SK-N-SH (cell line): Measurements from ENCODE around the gene NCOR2. TPM values are rescaled to one million over a fixed set of nuclear protein-coding genes. Genes with fewer than 3 reads are reported as not detected.

Source experiments
- CTCF ChIA-PET: fragments of 300-600, 350-600 bp; formaldehyde crosslinking; extraction: SDS; loops from one replicate; lab custom pipeline; 2021; lab: Yijun Ruan, JAX
- POLR2A ChIA-PET: fragments of 350-600 bp; sonication (Branson Sonifier 250); formaldehyde crosslinking; extraction: SDS; loops from one replicate; lab custom pipeline; 2020; ENCODE audit warnings: antibody characterized with exemption, inconsistent platforms; lab: Yijun Ruan, JAX
- DNase-seq: peaks from one replicate; pipeline ENCODE4 v3.0.0; 2012
- H2AFZ ChIP-seq: fragments of 200-600 bp; sonication (generic); 2 replicates; pipeline ENCODE4 v1.8.1; 2016; ENCODE audit warnings: antibody characterized with exemption, mild to moderate bottlenecking, low read depth
- H3F3A ChIP-seq: fragments of 200-600 bp; sonication (generic); replicated peaks from 2 replicates; pipeline ENCODE3; 2016; ENCODE audit warnings: antibody characterized with exemption, mild to moderate bottlenecking; ENCODE audit not compliant: insufficient read depth
- H3K27ac ChIP-seq, 2 experiments: fragments of 200-500 bp in 1 of 2; fragments of 200-600 bp in 1 of 2; sonication (Bioruptor generic) in 1 of 2; sonication (generic), shearing (Covaris generic) in 1 of 2; 2 replicates each; pipeline versions ENCODE4 v1.5.1 to v1.6.1; 2014 to 2016; ENCODE audit warnings: low read depth in 2 of 2, inconsistent platforms in 1 of 2, low read length in 1 of 2, mild to moderate bottlenecking in 1 of 2, mixed read lengths in 1 of 2
- H3K27me3 ChIP-seq: fragments of 200-600 bp; sonication (generic), shearing (Covaris generic); 2 replicates; pipeline ENCODE4 v1.6.1; 2016; ENCODE audit warnings: mixed run types; ENCODE audit not compliant: insufficient read depth
- H3K36me3 ChIP-seq, 2 experiments: fragments of 200-500 bp in 1 of 2; fragments of 200-600 bp in 1 of 2; sonication (Bioruptor generic) in 1 of 2; sonication (generic) in 1 of 2; replicated peaks in 1 of 2; 2 replicates each; pipeline versions ENCODE3 to v1.5.1; 2014 to 2016; ENCODE audit warnings: low read length in 1 of 2, mild to moderate bottlenecking in 1 of 2; ENCODE audit not compliant: insufficient read depth in 2 of 2, control insufficient read depth in 1 of 2
- H3K4me1 ChIP-seq, 2 experiments: fragments of 200-500 bp in 1 of 2; fragments of 200-600 bp in 1 of 2; sonication (Bioruptor generic) in 1 of 2; sonication (generic), shearing (Covaris generic) in 1 of 2; 2 replicates each; pipeline versions ENCODE4 v1.5.1 to v1.6.1; 2014 to 2016; ENCODE audit warnings: low read depth in 1 of 2, low read length in 1 of 2, mixed run types in 1 of 2; ENCODE audit not compliant: insufficient read depth in 2 of 2, control insufficient read depth in 1 of 2
- H3K4me2 ChIP-seq: fragments of 200-600 bp; sonication (generic), shearing (Covaris generic); 2 replicates; pipeline ENCODE4 v1.6.1; 2017; ENCODE audit warnings: mixed run types
- H3K4me3 ChIP-seq, 2 experiments: fragments of 200-500 bp in 1 of 2; fragments of 200-600 bp in 1 of 2; sonication (Bioruptor generic) in 1 of 2; sonication (generic), shearing (Covaris generic) in 1 of 2; 2 replicates each; pipeline versions ENCODE4 v1.5.1 to v1.8.1; 2014 to 2016; ENCODE audit warnings: low read depth in 2 of 2, inconsistent platforms in 1 of 2, low read length in 1 of 2, mild to moderate bottlenecking in 1 of 2, mixed read lengths in 1 of 2, moderate library complexity in 1 of 2
- H3K79me2 ChIP-seq: fragments of 200-600 bp; sonication (generic); 2 replicates; pipeline ENCODE4 v1.8.1; 2017; ENCODE audit warnings: mild to moderate bottlenecking; ENCODE audit not compliant: insufficient read depth
- H3K9ac ChIP-seq: fragments of 200-600 bp; sonication (generic); 2 replicates; pipeline ENCODE4 v1.6.1; 2017; ENCODE audit warnings: mixed run types
- H3K9me2 ChIP-seq: fragments of 200-600 bp; sonication (generic); 2 replicates; pipeline ENCODE4 v1.6.1; 2017; ENCODE audit warnings: mixed run types
- H3K9me3 ChIP-seq: fragments of 200-600 bp; sonication (generic); 2 replicates; pipeline ENCODE4 v1.6.1; 2017; ENCODE audit warnings: mixed run types, mild to moderate bottlenecking, moderate library complexity
- H4K20me1 ChIP-seq: fragments of 200-600 bp; sonication (generic); 2 replicates; pipeline ENCODE4 v1.6.1; 2017; ENCODE audit warnings: mild to moderate bottlenecking, mixed run types; ENCODE audit not compliant: insufficient read depth
- EP300 ChIP-seq, 2 experiments: IDR thresholded peaks; 2 replicates each; pipeline versions ENCODE4 v1.4.0 to v1.6.1; 2012; ENCODE audit warnings: borderline replicate concordance in 1 of 2, low read depth in 1 of 2, low read length in 1 of 2
- FOXJ3 ChIP-seq: sonication (generic); formaldehyde crosslinking; IDR thresholded peaks from 2 replicates; pipeline ENCODE4 v1.5.1; 2020; ENCODE audit warnings: mild to moderate bottlenecking, missing genetic modification reagents
- GABPA ChIP-seq: IDR thresholded peaks from 2 replicates; pipeline ENCODE4 v1.4.0; 2012; ENCODE audit warnings: low read depth, mild to moderate bottlenecking
- JUND ChIP-seq: IDR thresholded peaks from 2 replicates; pipeline ENCODE4 v1.4.0; 2012
- MEF2A ChIP-seq: IDR thresholded peaks from 2 replicates; pipeline ENCODE4 v1.4.0; 2012; ENCODE audit warnings: low read depth, borderline replicate concordance
- POLR2AphosphoS5 ChIP-seq: IDR thresholded peaks from 2 replicates; pipeline ENCODE4 v1.6.1; 2012; ENCODE audit warnings: low read depth, low read length
- RAD21 ChIP-seq: IDR thresholded peaks from 2 replicates; pipeline ENCODE4 v1.6.1; 2012; ENCODE audit warnings: mild to moderate bottlenecking, low read length
- RFX5 ChIP-seq: IDR thresholded peaks from 2 replicates; pipeline ENCODE4 v1.6.1; 2012; ENCODE audit warnings: mild to moderate bottlenecking, improper control_type of control experiment, low read length
- RXRA ChIP-seq: IDR thresholded peaks from 2 replicates; pipeline ENCODE4 v1.4.0; 2012; ENCODE audit warnings: low read depth, mild to moderate bottlenecking, borderline replicate concordance
- SIN3A ChIP-seq: IDR thresholded peaks from 2 replicates; pipeline ENCODE4 v1.6.1; 2012; ENCODE audit warnings: low read depth, mild to moderate bottlenecking, low read length, moderate library complexity, borderline replicate concordance
- TAF1 ChIP-seq: IDR thresholded peaks from 2 replicates; pipeline ENCODE4 v1.6.1; 2012; ENCODE audit warnings: low read depth, mild to moderate bottlenecking, low read length, moderate library complexity, borderline replicate concordance
- TEAD4 ChIP-seq: IDR thresholded peaks from 2 replicates; pipeline ENCODE4 v1.4.0; 2012; ENCODE audit warnings: mild to moderate bottlenecking, borderline replicate concordance; ENCODE audit not compliant: insufficient read depth
- USF2 ChIP-seq: fragments of 150-350 bp; IDR thresholded peaks from 2 replicates; pipeline ENCODE4 v1.6.1; 2017; ENCODE audit warnings: antibody characterized with exemption, low read length, low read depth, borderline replicate concordance
- YY1 ChIP-seq: IDR thresholded peaks from 2 replicates; pipeline ENCODE4 v1.4.0; 2012; ENCODE audit warnings: low read depth, mild to moderate bottlenecking
- WGBS: methylation state at CpG from one replicate; pipeline ENCODE4 v1.1.6; 2017; ENCODE audit warnings: low lambda C conversion rate; 5-methylcytosine and 5-hydroxymethylcytosine counted together
- polyA plus RNA-seq, 3 experiments: library from polyadenylated mRNA; depleted of rRNA; stranded (reverse); fragments of >200 nt; gene quantifications; 2 replicates each; pipeline ENCODE4 v1.2.3, GENCODE V29; 2012
- TF ChIP-seq, protein P1 (sequence below): IDR thresholded peaks from 2 replicates; pipeline ENCODE4 v1.4.0; 2012; ENCODE audit warnings: low read depth, borderline replicate concordance
- TF ChIP-seq, protein P2 (sequence below): IDR thresholded peaks from 2 replicates; pipeline ENCODE4; 2012
- TF ChIP-seq, protein P3 (sequence below): fragments of 200-600 bp; sonication (generic); IDR thresholded peaks from 2 replicates; pipeline ENCODE4 v1.6.1; 2017; ENCODE audit warnings: antibody characterized with exemption, mild to moderate bottlenecking, moderate library complexity

Gene NCOR2
- polyA plus RNA-seq, 1 of the 3 experiments (the other 2 are of a cell fraction), result 19.0 TPM

DNA sequence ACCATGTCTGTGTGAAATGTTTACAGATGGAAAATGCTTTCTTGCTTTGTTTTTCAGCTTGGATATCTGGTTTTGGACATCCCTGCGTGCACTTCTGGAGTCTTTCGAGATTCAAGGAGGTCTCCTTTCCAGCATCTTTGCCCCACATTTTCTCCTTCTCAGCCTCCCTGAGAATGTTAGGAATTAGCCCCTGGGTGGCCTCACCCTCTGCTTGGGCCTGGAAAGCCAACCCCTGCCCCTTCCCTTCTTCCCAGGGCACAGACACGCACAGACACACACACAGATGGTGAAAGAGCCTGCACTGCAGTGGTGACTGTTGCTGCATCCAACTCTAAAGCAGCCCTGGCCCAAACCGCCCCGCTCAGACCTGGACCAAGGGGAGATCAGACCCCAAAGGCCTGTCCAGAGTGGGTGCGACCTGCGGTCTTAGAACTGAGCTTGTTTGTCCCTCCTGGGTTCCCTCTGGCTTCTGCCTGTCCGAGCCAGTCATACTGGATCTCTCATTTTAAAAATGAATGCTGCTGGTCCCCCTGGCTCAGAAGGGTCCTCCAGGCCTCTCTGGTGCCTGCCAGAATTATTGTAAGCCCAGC lies 8.7 kb upstream of the NCOR2 start:
- no peak overlapping the region for H2AFZ ChIP-seq
- DNase-seq, result no peak
- ChIA-PET CTCF (no interaction called here), POLR2A (no interaction called here)
- H3K4me3 ChIP-seq, result no peak overlapping the region
- H3K27ac ChIP-seq, result no peak overlapping the region
- no peaks in the 10 kb centered on the region for H3K79me2 ChIP-seq
- H3K4me1 ChIP-seq, result peaks cover 0 to 2% of the 10 kb centered on the region in 2 experiments; a peak in 1 of 4 replicates
- H3K36me3 ChIP-seq, result no peaks in the 10 kb centered on the region
- TF ChIP-seq TEAD4 (no peak), USF2 (no peak), RFX5 (no peak), MEF2A (no peak), SIN3A (no peak)
- H3F3A ChIP-seq, result no peaks in the 10 kb centered on the region
- H3K27me3 ChIP-seq, result no peaks in the 10 kb centered on the region
- H3K9me3 ChIP-seq, result no peaks in the 10 kb centered on the region
- 92% methylated on average over 4 of the region's 8 CpGs for WGBS
- H3K9ac ChIP-seq, result no peak overlapping the region
- no peaks in the 10 kb centered on the region for H4K20me1 ChIP-seq
- H3K9me2 ChIP-seq, result no peaks in the 10 kb centered on the region
- no peak overlapping the region for H3K4me2 ChIP-seq

- H3K4me3 ChIP-seq, result no peak overlapping the region
- H3F3A ChIP-seq, result no peaks in the 10 kb centered on the region
- H3K9ac ChIP-seq, result no peak overlapping the region
- H2AFZ ChIP-seq, result no peak overlapping the region
- no peaks in the 10 kb centered on the region for H3K9me3 ChIP-seq
- no peak overlapping the region for H3K4me2 ChIP-seq
- no peak for DNase-seq
- POLR2A ChIA-PET, result no interaction called here
- no peaks in the 10 kb centered on the region for H3K79me2 ChIP-seq
- no peaks in the 10 kb centered on the region for H3K36me3 ChIP-seq
- no peaks in the 10 kb centered on the region for H3K9me2 ChIP-seq
- 87% methylated on average over 14 of the region's 18 CpGs for WGBS
- H3K27ac ChIP-seq, result no peak overlapping the region
- H3K27me3 ChIP-seq, result no peaks in the 10 kb centered on the region
- peaks cover 2 to 8% of the 10 kb centered on the region in 2 experiments; a peak in 2 of 4 replicates for H3K4me1 ChIP-seq
- H4K20me1 ChIP-seq, result no peaks in the 10 kb centered on the region
- CTCF ChIA-PET, result no interaction called here
- TF ChIP-seq USF2 (no peak), YY1 (no peak), RXRA (no peak), TAF1 (no peak), FOXJ3 (CRISPR knock-in tag) (no peak), EP300 (IDR thresholded peaks at IDR 0.05; ENCODE audit: borderline replicate concordance in 1 of 2, low read depth in 1 of 2, low read length in 1 of 2) (no peak), RFX5 (no peak), RAD21 (no peak), POLR2AphosphoS5 (no peak), GABPA (no peak), TEAD4 (no peak), MEF2A (no peak), JUND (no peak)
- TF ChIP-seq, protein P1, sequence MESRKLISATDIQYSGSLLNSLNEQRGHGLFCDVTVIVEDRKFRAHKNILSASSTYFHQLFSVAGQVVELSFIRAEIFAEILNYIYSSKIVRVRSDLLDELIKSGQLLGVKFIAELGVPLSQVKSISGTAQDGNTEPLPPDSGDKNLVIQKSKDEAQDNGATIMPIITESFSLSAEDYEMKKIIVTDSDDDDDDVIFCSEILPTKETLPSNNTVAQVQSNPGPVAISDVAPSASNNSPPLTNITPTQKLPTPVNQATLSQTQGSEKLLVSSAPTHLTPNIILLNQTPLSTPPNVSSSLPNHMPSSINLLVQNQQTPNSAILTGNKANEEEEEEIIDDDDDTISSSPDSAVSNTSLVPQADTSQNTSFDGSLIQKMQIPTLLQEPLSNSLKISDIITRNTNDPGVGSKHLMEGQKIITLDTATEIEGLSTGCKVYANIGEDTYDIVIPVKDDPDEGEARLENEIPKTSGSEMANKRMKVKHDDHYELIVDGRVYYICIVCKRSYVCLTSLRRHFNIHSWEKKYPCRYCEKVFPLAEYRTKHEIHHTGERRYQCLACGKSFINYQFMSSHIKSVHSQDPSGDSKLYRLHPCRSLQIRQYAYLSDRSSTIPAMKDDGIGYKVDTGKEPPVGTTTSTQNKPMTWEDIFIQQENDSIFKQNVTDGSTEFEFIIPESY, result no peak
- TF ChIP-seq, protein P2, sequence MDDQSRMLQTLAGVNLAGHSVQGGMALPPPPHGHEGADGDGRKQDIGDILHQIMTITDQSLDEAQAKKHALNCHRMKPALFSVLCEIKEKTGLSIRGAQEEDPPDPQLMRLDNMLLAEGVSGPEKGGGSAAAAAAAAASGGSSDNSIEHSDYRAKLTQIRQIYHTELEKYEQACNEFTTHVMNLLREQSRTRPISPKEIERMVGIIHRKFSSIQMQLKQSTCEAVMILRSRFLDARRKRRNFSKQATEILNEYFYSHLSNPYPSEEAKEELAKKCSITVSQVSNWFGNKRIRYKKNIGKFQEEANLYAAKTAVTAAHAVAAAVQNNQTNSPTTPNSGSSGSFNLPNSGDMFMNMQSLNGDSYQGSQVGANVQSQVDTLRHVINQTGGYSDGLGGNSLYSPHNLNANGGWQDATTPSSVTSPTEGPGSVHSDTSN, result no peak
- TF ChIP-seq, protein P3, sequence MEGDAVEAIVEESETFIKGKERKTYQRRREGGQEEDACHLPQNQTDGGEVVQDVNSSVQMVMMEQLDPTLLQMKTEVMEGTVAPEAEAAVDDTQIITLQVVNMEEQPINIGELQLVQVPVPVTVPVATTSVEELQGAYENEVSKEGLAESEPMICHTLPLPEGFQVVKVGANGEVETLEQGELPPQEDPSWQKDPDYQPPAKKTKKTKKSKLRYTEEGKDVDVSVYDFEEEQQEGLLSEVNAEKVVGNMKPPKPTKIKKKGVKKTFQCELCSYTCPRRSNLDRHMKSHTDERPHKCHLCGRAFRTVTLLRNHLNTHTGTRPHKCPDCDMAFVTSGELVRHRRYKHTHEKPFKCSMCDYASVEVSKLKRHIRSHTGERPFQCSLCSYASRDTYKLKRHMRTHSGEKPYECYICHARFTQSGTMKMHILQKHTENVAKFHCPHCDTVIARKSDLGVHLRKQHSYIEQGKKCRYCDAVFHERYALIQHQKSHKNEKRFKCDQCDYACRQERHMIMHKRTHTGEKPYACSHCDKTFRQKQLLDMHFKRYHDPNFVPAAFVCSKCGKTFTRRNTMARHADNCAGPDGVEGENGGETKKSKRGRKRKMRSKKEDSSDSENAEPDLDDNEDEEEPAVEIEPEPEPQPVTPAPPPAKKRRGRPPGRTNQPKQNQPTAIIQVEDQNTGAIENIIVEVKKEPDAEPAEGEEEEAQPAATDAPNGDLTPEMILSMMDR, result no peak
Observed at GRCh38 chr12:124573839-124574786, 6.7 kb upstream of the NCOR2 start.
